GM18520 (cell line): Measurements from ENCODE around the gene ERC1.
"Not testable (repeated sequence)": the region's sequence is repeated elsewhere in the genome, so short reads cannot be mapped to it uniquely, and the experiment has no call there.

Experiments used
- ATAC-seq: cut with Tn5 transposase; IDR thresholded peaks from one replicate; pipeline ENCODE4 v1.9.1; 2021; ENCODE audit not compliant: unreplicated experiment

ERC1 gene

DNA sequence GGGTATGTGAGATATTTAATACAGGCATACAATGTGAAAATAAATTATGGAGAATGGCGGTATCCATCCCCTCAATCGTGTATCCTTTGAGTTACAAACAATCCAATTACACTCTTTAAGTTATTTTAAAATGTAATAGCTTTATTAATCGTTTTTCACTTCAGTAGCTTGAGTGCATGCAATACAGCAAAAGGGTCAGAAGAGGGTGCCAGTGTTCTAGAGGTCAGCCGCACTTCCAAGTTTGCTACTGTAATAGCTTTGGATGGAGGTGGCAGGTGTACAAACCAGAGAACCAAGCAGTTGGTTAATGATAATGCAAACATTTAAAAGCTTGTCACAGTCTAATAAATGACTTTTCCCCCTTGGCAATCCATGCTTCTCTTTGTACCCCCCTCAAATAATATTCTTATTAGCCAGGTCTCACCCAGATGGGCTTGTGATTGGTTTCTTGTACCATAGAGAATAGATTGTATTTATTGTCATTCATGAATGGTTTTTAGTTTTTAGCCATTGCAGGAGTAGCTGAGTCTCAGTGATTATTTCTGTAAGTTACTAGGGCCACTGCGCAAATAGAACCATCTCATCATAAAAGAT is 127.0 kb downstream of the ERC1 start:
- ATAC-seq = no peak

- ATAC-seq = no peak
Observed at GRCh38 chr12:1122786-1123185, 131.8 kb downstream of the ERC1 start.

DNA sequence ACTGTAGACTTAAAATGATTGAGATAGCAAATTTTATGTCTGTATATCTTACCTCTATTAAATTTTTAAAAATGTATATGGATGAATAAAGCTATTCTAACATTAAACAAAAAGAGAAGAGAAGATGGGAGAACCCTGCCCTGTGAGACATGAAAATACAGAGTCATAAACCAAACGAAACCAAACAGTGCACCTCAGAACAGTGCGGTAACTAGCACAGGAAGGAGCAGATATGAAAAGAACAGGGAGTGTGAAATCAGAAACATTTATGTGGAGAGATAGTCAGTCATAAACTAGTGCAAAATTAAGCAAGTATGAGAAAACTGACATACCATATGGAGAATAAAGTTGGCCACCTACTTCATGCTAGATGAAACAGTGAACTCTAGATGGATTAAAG is 135.1 kb downstream of the ERC1 start:
- no peak for ATAC-seq

GRCh38 chr12:1127021-1127420 is 136.0 kb downstream of the ERC1 start:
- no peak for ATAC-seq

GRCh38 chr12:1130164-1130563 is 139.1 kb downstream of the ERC1 start:
- ATAC-seq = no peak

- ATAC-seq = no peak
Observed at GRCh38 chr12:1130571-1130970, 139.5 kb downstream of the ERC1 start.

DNA sequence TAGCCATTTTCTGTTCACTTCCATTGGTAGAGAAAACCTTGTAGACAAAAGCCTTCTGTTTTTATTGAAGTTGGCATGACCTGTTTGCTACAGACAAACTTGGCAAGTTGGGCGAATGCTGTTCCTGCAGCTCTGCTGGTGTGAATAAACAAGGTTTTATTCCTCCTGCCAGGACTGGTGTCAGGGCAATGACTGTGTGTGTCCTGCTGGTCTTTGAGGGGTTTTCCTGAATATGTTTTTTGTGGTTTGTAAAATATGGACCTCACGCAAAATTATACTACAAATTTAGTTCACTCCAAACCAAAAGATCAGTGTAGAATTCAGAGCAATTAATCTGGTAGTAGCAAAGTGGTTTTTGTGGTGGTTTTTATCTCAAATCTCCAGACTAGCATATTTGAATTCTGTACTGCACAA is 140.8 kb downstream of the ERC1 start:
- ATAC-seq = no peak

GRCh38 chr12:1132311-1132710 is 141.3 kb downstream of the ERC1 start:
- ATAC-seq = no peak

GRCh38 chr12:1138691-1139090 is 147.7 kb downstream of the ERC1 start:
- no peak for ATAC-seq

- ATAC-seq = not testable (repeated sequence)
Observed at GRCh38 chr12:1146758-1147157, 155.7 kb downstream of the ERC1 start.

GRCh38 chr12:1147821-1148220 is 156.8 kb downstream of the ERC1 start:
- ATAC-seq = no peak

DNA sequence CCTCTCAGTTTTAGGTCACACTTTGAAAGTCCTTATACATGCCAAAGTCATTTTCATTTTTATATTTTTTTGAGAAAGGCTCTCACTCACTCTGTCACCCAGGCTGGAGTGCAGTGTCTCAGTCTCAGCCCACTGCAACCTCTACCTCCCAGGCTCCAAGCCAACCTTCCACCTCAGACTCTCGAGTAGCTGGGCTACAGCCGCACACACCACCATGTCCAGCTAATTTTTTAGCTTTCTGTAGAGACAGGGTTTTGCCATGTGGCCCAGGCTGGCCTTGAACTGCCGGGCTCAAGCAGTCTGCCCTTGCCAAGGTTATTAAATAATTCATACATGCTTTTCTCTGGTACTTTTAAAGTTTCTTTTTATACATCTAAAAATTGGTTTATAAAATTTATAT is 166.0 kb downstream of the ERC1 start:
- ATAC-seq = no peak

DNA sequence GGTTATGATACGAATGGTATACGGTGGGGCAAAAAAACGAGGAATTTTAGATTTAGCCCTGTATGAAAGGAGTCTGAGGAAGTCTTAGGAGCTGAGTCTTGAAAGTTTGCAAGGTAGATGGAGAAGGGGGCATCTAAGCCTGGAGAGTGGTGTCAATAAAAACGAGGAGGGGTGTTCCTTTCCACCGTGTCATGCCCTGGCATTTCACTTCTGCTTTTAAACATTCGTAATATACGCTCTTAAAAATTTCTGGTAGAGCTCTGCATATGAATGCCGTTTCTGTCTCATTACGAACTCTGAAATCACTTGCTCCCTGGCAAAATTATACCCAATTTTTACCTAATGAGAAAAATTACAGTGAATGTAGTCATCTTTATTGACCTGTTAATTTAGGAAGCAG is 170.2 kb downstream of the ERC1 start:
- no peak for ATAC-seq

GRCh38 chr12:1162081-1162760 is 171.2 kb downstream of the ERC1 start:
- no peak for ATAC-seq

- ATAC-seq = no peak
Observed at GRCh38 chr12:1167784-1168183, 176.8 kb downstream of the ERC1 start.

DNA sequence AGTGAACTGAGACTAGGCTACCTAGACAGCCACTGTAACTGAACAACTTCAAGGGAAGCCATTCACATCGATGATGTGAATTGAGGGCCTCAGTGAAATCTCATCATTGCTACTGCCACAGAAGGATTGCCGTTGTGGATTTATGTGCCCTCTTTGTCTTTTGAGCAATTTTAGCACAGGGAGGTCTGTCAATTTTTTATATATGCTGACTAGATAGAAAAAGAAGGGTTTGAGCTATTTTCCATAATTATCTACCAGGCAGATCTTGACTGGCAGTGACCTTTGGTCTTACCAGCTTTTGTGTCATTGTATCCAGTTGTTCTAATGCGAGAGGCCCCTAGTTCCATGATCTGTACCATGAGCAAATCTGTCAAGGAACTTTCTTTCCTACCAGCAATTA is 179.4 kb downstream of the ERC1 start:
- no peak for ATAC-seq

DNA sequence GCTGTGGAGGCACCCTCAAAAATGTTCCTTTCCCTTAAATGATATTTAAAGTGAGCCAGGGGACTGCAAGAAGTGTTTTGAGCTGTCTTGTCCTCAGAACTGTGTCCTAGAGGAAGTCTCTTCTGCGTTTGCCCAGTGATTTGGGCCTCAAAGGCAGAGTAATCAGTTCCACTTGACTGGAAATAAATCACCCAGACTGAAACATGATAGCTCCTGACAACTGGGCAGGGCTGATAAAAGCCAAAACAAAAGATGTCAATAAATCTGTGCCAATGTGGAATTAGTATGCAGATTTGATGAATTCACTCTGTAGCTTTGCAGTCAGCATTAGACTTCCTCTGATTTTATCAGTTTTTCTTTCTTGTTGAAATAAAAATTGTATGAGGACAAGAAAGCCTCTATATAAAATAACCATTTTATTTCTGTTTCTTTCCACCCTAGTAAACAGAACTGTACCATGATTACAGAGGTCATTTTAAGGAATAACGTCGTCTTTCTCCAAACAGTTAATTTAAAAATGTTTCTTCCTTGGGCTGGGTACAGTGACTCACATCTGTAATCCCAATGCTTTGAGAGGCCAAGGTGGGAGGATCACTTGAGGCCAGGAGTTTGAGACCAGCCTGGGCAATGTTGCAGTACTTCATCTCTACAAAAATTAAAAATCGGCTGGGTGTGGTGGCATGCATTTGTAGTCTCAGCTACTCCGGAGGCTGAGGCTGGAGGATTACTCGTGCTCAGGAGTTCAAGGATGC is 180.8 kb downstream of the ERC1 start:
- ATAC-seq = no peak

DNA sequence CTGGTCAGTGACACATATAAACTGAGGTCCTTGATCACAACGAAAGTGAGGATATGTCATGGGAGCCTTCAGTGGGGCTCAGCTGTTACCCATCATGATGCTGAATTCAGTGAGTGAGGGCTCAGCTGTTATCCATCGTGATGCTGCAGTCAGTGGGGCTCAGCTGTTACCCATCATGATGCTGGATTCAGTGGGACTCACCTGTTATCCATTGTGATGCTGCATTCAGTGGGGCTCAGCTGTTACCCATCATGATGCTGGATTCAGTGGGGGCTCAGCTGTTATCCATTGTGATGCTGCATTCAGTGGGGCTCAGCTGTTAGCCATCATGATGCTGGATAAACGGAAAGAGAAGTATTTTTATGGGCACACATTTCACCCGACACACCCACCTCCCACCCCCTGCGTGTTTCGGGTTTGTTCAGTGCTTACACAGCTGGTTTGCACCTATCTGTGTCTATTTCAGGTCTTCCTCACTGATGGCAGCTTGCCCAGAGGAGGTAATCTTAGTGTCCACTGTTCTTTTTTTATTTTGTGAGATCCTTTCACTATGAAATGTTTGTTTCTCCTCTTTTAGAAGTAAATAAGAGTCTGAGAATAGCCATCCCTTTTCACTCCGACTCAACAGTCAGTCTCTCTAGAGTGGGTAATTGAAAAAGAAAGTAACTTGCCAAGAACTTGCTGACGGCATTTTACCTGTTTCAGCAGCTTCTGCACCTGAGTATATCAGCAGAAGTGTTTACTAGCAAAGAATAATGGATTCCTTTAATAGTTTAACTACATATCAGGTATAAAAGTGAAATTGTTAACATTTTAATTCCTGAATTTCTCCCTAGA is 183.0 kb downstream of the ERC1 start:
- no peak for ATAC-seq

GRCh38 chr12:1174659-1175058 is 183.6 kb downstream of the ERC1 start:
- no peak for ATAC-seq

GRCh38 chr12:1176191-1176590 is 185.2 kb downstream of the ERC1 start:
- no peak for ATAC-seq

GRCh38 chr12:1179128-1179527 is 188.1 kb downstream of the ERC1 start:
- no peak for ATAC-seq
